Activated naive CD4-positive, alpha-beta T cell treated with anti-CD3 and anti-CD28 coated beads for 36 hours (primary cell): ENCODE data around the gene MRTFA. TPM values are rescaled to one million over a fixed set of nuclear protein-coding genes. Genes with fewer than 3 reads are reported as not detected.
A peak's percentile ranks its signal among the peaks of the same experiment; 100 is the strongest.
"Not testable (repeated sequence)": the region's sequence is repeated elsewhere in the genome, so short reads cannot be mapped to it uniquely, and the experiment has no call there.

ENCODE experiments used
- CTCF ChIA-PET: fragments of 350-600 bp; sonication (Branson Sonifier 250); formaldehyde crosslinking; loops from one replicate; lab custom pipeline; 2021; ENCODE audit warnings: antibody characterized with exemption; lab: Charles Lee
- DNase-seq: peaks from one replicate; pipeline ENCODE4 v3.0.0-alpha.2; 2020
- H3K27ac Mint-ChIP-seq: one replicate; pipeline ENCODE4 v1.8.0; 2021; ENCODE audit warnings: mild to moderate bottlenecking, mixed read lengths
- H3K27me3 Mint-ChIP-seq: one replicate; pipeline ENCODE4 v1.8.0; 2021; ENCODE audit warnings: low read depth, mixed read lengths
- H3K36me3 Mint-ChIP-seq: one replicate; pipeline ENCODE4 v1.8.0; 2021; ENCODE audit warnings: low read depth, mixed read lengths
- H3K4me1 Mint-ChIP-seq: one replicate; pipeline ENCODE4 v1.8.0; 2021; ENCODE audit warnings: low read depth, mixed read lengths
- H3K4me3 Mint-ChIP-seq: one replicate; pipeline ENCODE4 v1.8.0; 2021; ENCODE audit warnings: mild to moderate bottlenecking, moderate library complexity, mixed read lengths
- H3K9me3 Mint-ChIP-seq: one replicate; pipeline ENCODE4 v1.8.0; 2021; ENCODE audit warnings: mixed read lengths
- intact Hi-C: fragments of 100-400 bp; cut with micrococcal nuclease; formaldehyde crosslinking; loops from one replicate; pipeline ENCODE4 v1.15.1; 2023
- total RNA-seq, 2 experiments: library from RNA; stranded (reverse); gene quantifications; one replicate each; pipeline ENCODE4 v1.2.3, GENCODE V29; 2021

The MRTFA gene
- total RNA-seq, 2 experiments from 2014 or later = 47.2 to 48.9 TPM

GRCh38 chr22:40378448-40378847 is 258.1 kb downstream of the MRTFA start:
- H3K36me3 Mint-ChIP-seq, DNase-seq, intact Hi-C loops, H3K9me3 Mint-ChIP-seq, H3K27me3 Mint-ChIP-seq, H3K4me3 Mint-ChIP-seq, H3K27ac Mint-ChIP-seq, CTCF ChIA-PET: not testable (repeated sequence)
- H3K4me1 Mint-ChIP-seq = peaks cover 33% of the 10 kb centered on the region

DNA sequence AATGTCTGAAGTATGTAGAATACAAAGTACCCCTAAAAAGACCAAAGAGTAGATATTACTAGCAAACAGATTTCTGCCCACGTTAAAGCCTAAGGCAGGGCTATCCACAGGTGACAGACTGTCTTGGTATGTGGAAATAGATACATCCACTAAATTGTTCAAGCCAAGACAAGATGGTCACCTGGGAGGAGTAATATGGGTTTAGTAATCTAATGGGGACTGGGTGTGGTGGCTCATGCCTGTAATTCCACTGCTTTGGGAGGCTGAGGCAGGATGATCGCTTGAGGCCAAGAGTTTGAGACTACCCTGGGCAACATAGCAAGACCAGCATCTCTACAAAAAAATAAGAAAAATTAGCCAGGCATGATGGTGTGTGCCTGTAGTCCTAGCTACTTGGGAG is 258.6 kb downstream of the MRTFA start:
- CTCF ChIA-PET = interaction anchor here (1.3 to 1.8 kb wide), 2 partner anchors 30 to 59 kb away, joined by 3 to 4 read pairs; no protein-coding TSS in a partner anchor
- DNase-seq = no peak

DNA sequence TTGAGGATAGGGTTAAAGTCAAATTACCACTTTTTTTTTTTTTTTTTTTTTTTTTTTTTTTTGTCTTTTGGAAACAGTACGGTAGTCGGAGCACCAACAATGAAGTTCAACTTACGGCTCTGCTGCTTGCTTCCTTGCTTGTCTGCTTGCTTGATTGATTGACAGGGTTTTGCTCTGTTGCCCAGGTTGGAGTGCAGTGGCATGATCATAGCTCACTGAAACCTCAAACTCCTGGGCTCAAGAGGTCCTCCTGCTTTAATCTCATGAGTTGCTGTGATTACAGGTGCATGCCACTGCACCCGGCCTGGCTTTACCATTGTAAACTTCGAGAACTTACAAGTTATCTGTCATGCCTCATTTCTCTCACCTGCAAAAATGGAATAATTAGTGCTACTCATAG is 260.4 kb downstream of the MRTFA start:
- intact Hi-C loops = no loop called here

More for the DNA sequence above, 258.6 kb downstream of the MRTFA start:
- Mint-ChIP-seq H3K9me3 (peaks cover 1% of the 10 kb centered on the region), H3K36me3 (peaks cover 7% of the 10 kb centered on the region), H3K27ac (no peak overlapping the region), H3K4me3 (no peak overlapping the region), H3K27me3 (no peaks in the 10 kb centered on the region), H3K4me1 (peaks cover 34% of the 10 kb centered on the region)
- intact Hi-C loops = no loop called here

DNA sequence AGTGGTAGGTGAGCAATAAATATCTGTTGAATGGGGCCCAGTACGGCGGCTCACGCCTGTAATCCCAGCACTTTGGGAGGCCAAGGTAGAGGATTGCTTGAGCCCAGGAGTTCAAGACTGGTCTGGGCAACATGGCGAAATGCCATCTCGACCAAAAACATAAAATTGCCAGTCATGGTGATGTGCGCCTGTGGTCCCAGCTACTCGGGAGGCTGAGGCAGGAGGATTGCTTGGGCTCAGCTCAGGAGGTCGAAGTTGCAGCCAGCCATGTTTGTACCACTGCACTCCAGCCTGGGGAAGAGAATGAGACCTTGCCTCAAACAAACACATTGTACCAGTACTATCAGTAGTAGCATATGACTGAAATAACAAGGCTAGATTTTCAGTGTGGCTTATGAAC is 262.0 kb downstream of the MRTFA start:
- no peaks in the 10 kb centered on the region for H3K9me3 Mint-ChIP-seq
- peaks cover 40% of the 10 kb centered on the region for H3K4me1 Mint-ChIP-seq
- DNase-seq = no peak
- H3K36me3 Mint-ChIP-seq = peaks cover 14% of the 10 kb centered on the region
- H3K27ac Mint-ChIP-seq = no peak overlapping the region
- CTCF ChIA-PET = interaction anchor here (1.3 to 1.5 kb wide), 2 partner anchors 9 to 105 kb away, joined by 5 to 9 read pairs; no protein-coding TSS in a partner anchor
- intact Hi-C loops = loop anchor here (5.0 kb wide), 3 partner anchors 103 to 523 kb away; partner anchors contain the start of gene MRTFA
- no peaks in the 10 kb centered on the region for H3K27me3 Mint-ChIP-seq
- H3K4me3 Mint-ChIP-seq = no peak overlapping the region

More for the DNA sequence above, 260.4 kb downstream of the MRTFA start:
- Mint-ChIP-seq H3K27me3 (no peaks in the 10 kb centered on the region), H3K4me1 (peaks cover 35% of the 10 kb centered on the region), H3K4me3 (no peak overlapping the region), H3K9me3 (peaks cover 1% of the 10 kb centered on the region), H3K27ac (no peak overlapping the region), H3K36me3 (peaks cover 10% of the 10 kb centered on the region)
- no peak for DNase-seq
- CTCF ChIA-PET = interaction anchor here (1.8 kb wide), 1 partner anchor 28 kb away, joined by 4 read pairs; no protein-coding TSS in a partner anchor

- Mint-ChIP-seq H3K4me1 (peaks cover 24% of the 10 kb centered on the region), H3K4me3 (no peak overlapping the region), H3K9me3 (no peaks in the 10 kb centered on the region), H3K27ac (no peak overlapping the region), H3K36me3 (peaks cover 47% of the 10 kb centered on the region), H3K27me3 (no peaks in the 10 kb centered on the region)
- CTCF ChIA-PET = no interaction called here
- intact Hi-C loops = no loop called here
- no peak for DNase-seq
These were observed 267.7 kb downstream of the MRTFA start for GRCh38 chr22:40368836-40369235.

DNA sequence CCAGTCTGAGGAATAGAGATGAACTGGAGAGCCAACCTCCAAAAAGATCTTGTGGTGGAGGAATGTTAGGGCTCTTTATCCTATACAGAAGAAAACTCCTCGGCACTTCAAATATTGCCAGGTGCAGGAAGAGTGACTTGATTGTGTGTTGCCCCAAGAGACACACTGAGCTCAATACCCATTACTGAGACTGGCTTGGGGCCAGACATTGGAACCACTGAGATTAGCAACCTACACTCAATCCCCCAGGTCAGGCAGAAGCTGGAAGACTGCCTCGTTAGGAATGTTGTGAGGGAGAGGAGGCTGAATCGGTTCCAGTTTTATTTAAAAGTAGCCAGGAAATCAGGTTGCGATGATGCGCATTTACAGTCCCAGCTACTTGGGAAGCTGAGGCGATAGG is 268.5 kb downstream of the MRTFA start:
- Mint-ChIP-seq H3K9me3 (no peaks in the 10 kb centered on the region), H3K4me3 (no peak overlapping the region), H3K4me1 (peaks cover 19% of the 10 kb centered on the region), H3K27me3 (no peaks in the 10 kb centered on the region), H3K27ac (peak overlapping the region; percentile 37), H3K36me3 (peaks cover 49% of the 10 kb centered on the region)
- intact Hi-C loops = no loop called here
- CTCF ChIA-PET = interaction anchor here (1.0 kb wide), 1 partner anchor 17 kb away, joined by 3 read pairs; no protein-coding TSS in a partner anchor
- DNase-seq = no peak

GRCh38 chr22:40367342-40367741 is 269.2 kb downstream of the MRTFA start:
- Mint-ChIP-seq H3K9me3 (no peaks in the 10 kb centered on the region), H3K36me3 (peaks cover 55% of the 10 kb centered on the region), H3K27ac (no peak overlapping the region), H3K27me3 (no peaks in the 10 kb centered on the region), H3K4me3 (no peak overlapping the region), H3K4me1 (peaks cover 12% of the 10 kb centered on the region)
- intact Hi-C loops = no loop called here
- CTCF ChIA-PET = interaction anchor here (1.0 kb wide), 1 partner anchor 16 kb away, joined by 3 read pairs; no protein-coding TSS in a partner anchor
- DNase-seq = no peak

GRCh38 chr22:40366068-40366467 is 270.5 kb downstream of the MRTFA start:
- intact Hi-C loops = no loop called here
- H3K4me1 Mint-ChIP-seq = peaks cover 5% of the 10 kb centered on the region
- peak overlapping the region; percentile 35 for H3K27ac Mint-ChIP-seq
- H3K4me3 Mint-ChIP-seq = no peak overlapping the region
- no peak for DNase-seq
- no peaks in the 10 kb centered on the region for H3K9me3 Mint-ChIP-seq
- CTCF ChIA-PET = interaction anchor here (0.7 to 0.8 kb wide), 2 partner anchors 10 to 18 kb away, joined by 3 to 5 read pairs; no protein-coding TSS in a partner anchor
- H3K27me3 Mint-ChIP-seq = no peaks in the 10 kb centered on the region
- H3K36me3 Mint-ChIP-seq = peaks cover 63% of the 10 kb centered on the region

DNA sequence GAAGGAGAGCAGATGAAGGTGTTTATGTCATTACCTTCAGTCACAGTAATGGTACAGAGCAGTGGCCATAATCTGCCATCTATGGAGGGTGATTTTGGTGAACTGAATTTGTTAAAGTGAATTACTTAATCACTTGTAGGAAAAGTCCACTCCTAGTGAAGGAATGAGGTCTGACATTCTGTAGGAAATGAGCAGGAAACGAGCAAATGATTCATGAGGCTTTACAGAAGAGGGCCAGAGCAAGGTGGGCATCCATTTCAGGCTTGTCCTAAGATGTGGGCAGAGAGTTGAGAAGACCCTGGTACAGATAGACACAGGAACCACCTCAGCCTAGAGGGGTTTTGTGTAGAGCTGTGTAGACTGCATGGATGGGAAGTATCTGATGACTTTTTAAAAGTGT is 272.1 kb downstream of the MRTFA start:
- Mint-ChIP-seq H3K27ac (no peak overlapping the region), H3K27me3 (no peaks in the 10 kb centered on the region), H3K4me1 (no peaks in the 10 kb centered on the region), H3K9me3 (no peaks in the 10 kb centered on the region), H3K36me3 (peaks cover 71% of the 10 kb centered on the region), H3K4me3 (no peak overlapping the region)
- CTCF ChIA-PET = no interaction called here
- no peak for DNase-seq
- intact Hi-C loops = no loop called here

DNA sequence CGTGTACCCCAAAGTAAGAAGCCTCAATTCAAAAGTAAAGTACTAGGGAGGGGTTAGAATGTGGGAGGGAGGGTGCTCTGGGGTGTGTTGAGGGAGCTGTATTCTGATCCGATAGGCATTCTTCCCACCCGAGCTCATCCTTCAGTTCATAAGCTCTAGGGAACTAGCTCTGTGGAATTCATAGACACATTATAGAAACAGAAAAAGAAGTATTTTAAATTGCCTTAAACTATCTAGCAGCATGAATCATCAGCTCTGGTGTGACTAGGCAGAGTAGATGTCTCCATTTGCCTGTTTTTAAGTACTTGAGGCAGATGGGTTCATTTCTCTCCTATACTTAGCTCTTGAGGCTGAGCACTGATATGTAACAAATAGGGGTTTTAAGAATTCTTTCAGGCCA is 273.5 kb downstream of the MRTFA start:
- no peak for DNase-seq
- H3K27me3 Mint-ChIP-seq = no peaks in the 10 kb centered on the region
- no peak overlapping the region for H3K4me3 Mint-ChIP-seq
- peaks cover 74% of the 10 kb centered on the region for H3K36me3 Mint-ChIP-seq
- intact Hi-C loops = no loop called here
- no peaks in the 10 kb centered on the region for H3K4me1 Mint-ChIP-seq
- peak overlapping the region; percentile 30 for H3K27ac Mint-ChIP-seq
- H3K9me3 Mint-ChIP-seq = no peaks in the 10 kb centered on the region
- CTCF ChIA-PET = interaction anchor here (1.4 kb wide), 1 partner anchor 14 kb away, joined by 5 read pairs; no protein-coding TSS in a partner anchor

GRCh38 chr22:40361100-40361499 is 275.4 kb downstream of the MRTFA start:
- CTCF ChIA-PET = interaction anchor here (0.7 kb wide), 1 partner anchor 142 kb away, joined by 3 read pairs; no protein-coding TSS in a partner anchor
- Mint-ChIP-seq H3K27me3 (no peaks in the 10 kb centered on the region), H3K36me3 (peaks cover 71% of the 10 kb centered on the region)

More at GRCh38 chr22:40361100-40361499, 275.4 kb downstream of the MRTFA start:
- Mint-ChIP-seq H3K27ac (peak overlapping the region; percentile 2), H3K9me3 (no peaks in the 10 kb centered on the region), H3K4me3 (no peak overlapping the region), H3K4me1 (no peaks in the 10 kb centered on the region)
- DNase-seq = no peak
- intact Hi-C loops = no loop called here
